ENCODE results near the gene HSPA14. TPM values are rescaled to one million over a fixed set of nuclear protein-coding genes. Genes with fewer than 3 reads are reported as not detected.

Gene HSPA14
- total RNA-seq, 1 experiment from 2014 or later, result 41.0 TPM

DNA sequence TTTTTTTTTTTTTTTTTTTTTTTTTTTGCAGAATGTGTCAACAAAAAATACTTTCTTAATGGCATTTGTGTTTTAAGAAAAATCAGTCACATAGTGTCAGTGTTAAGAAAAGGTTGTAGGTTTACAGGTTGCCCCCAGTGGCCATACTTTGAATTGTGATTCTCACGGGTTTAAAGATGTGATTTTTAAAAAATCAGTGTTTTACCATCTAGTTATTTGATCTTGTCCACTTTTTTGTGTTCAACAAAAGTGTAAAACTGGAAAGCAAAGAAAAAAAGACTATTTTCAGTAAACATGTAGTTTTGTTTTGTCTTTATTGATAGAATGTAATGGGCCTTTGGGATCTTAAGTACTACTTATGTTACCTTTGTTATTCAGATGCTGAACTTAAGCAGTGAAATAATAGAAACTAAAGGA lies 66.2 kb downstream of the HSPA14 start:
- no peak overlapping the region for H3K56ac ChIP-seq (ENCODE audit: insufficient read length, low read depth, low read length)
- peak overlapping the region in 1 of 3 experiments; percentile 55; a peak in 1 of 7 replicates for H3K27ac Mint-ChIP-seq
- no peak overlapping the region for H2BK5ac ChIP-seq (ENCODE audit: insufficient read length, low read length)
- no peak for DNase-seq
- no peaks in the 10 kb centered on the region for H3K79me1 ChIP-seq (ENCODE audit: insufficient read depth, low read depth, low read length, poor library complexity, severe bottlenecking)
- no peak overlapping the region for H2BK20ac ChIP-seq (ENCODE audit: low read depth, low read length, poor library complexity, severe bottlenecking)
- H3K4me3 Mint-ChIP-seq, result no peak overlapping the region
- H3K23me2 ChIP-seq (ENCODE audit: insufficient read length, low read depth, low read length, poor library complexity, severe bottlenecking), result no peaks in the 10 kb centered on the region
- no peak overlapping the region for H3K27ac ChIP-seq (ENCODE audit: insufficient read length, low read depth, low read length)
- H3K79me2 ChIP-seq (ENCODE audit: insufficient read depth, low read length), result no peaks in the 10 kb centered on the region
- no peak overlapping the region for H3K9ac ChIP-seq (ENCODE audit: extremely low read depth, insufficient read length, low read length)
- H3K4me1 Mint-ChIP-seq, result peaks cover 3 to 6% of the 10 kb centered on the region in 2 experiments
- no peak overlapping the region for H4K8ac ChIP-seq (replicated peaks; ENCODE audit: insufficient read length, low read depth, low read length)
- no peak overlapping the region for H3K18ac ChIP-seq (ENCODE audit: insufficient read length, low read depth, low read length)
- no peaks in the 10 kb centered on the region for H3K27me3 ChIP-seq (ENCODE audit: insufficient read depth, low read length)
- H3T11ph ChIP-seq (ENCODE audit: low read length), result no peak overlapping the region
- no peak overlapping the region for H2BK120ac ChIP-seq (ENCODE audit: low read depth, low read length, poor library complexity, severe bottlenecking)
- no peaks in the 10 kb centered on the region for H3K27me3 Mint-ChIP-seq (ENCODE audit: low read depth)
- H3K4me2 ChIP-seq (ENCODE audit: insufficient read depth, insufficient read length, low read length), result no peak overlapping the region
- TF ChIP-seq, protein P1, sequence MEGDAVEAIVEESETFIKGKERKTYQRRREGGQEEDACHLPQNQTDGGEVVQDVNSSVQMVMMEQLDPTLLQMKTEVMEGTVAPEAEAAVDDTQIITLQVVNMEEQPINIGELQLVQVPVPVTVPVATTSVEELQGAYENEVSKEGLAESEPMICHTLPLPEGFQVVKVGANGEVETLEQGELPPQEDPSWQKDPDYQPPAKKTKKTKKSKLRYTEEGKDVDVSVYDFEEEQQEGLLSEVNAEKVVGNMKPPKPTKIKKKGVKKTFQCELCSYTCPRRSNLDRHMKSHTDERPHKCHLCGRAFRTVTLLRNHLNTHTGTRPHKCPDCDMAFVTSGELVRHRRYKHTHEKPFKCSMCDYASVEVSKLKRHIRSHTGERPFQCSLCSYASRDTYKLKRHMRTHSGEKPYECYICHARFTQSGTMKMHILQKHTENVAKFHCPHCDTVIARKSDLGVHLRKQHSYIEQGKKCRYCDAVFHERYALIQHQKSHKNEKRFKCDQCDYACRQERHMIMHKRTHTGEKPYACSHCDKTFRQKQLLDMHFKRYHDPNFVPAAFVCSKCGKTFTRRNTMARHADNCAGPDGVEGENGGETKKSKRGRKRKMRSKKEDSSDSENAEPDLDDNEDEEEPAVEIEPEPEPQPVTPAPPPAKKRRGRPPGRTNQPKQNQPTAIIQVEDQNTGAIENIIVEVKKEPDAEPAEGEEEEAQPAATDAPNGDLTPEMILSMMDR (conservative IDR thresholded peaks at IDR 0.05), result peak; percentile 71
- H3K4me1 ChIP-seq (ENCODE audit: insufficient read depth, low read length), result no peaks in the 10 kb centered on the region
- no peak overlapping the region for H3K4ac ChIP-seq (ENCODE audit: low read depth, low read length)
- no peaks in the 10 kb centered on the region for H4K20me1 ChIP-seq (ENCODE audit: control insufficient read depth, insufficient read depth, insufficient read length)
- no peaks in the 10 kb centered on the region for H3K9me3 ChIP-seq (ENCODE audit: control insufficient read depth, low read depth, low read length)
- H3K36me3 Mint-ChIP-seq (ENCODE audit: insufficient read depth in 1 of 3, low read depth in 3 of 3), result peaks cover 53 to 85% (median 84%) of the 10 kb centered on the region in 3 experiments
- no peak overlapping the region for H2BK15ac ChIP-seq (ENCODE audit: low read depth, low read length)
- no peak overlapping the region for H2AK5ac ChIP-seq (ENCODE audit: insufficient read length, low read length)
- no peak overlapping the region for H2BK12ac ChIP-seq (ENCODE audit: insufficient read length, low read depth, low read length)
- H3K9me3 Mint-ChIP-seq, result peaks cover 3 to 6% of the 10 kb centered on the region in 2 experiments; a peak in 3 of 5 replicates
- no peak overlapping the region for H4K91ac ChIP-seq (ENCODE audit: insufficient read length, low read depth, low read length)
- no peak overlapping the region for H3K23ac ChIP-seq (ENCODE audit: insufficient read length, low read depth, low read length)
- no CpG with 5 or more reads among the region's 1 CpG for WGBS (ENCODE audit: extremely low coverage, insufficient read length, low lambda C conversion rate)
- no peak overlapping the region for H3K14ac ChIP-seq (ENCODE audit: insufficient read depth, low read length)
- H2AFZ ChIP-seq (ENCODE audit: low read length), result no peak overlapping the region
- H4K5ac ChIP-seq (ENCODE audit: insufficient read length, low read depth, low read length), result no peak overlapping the region
